Left lung (tissue), 10 donors: ENCODE results near the gene MCTP2. TPM values are rescaled to one million over a fixed set of nuclear protein-coding genes. Genes with fewer than 3 reads are reported as not detected.

Experiments
- ATAC-seq: fragments of 200-7000 bp; cut with Tn5 transposase; one replicate; pipeline ENCODE4 v1.9.1; 2020; ENCODE audit warnings: moderate library complexity
- DNase-seq, 4 donors: peaks; one replicate each; pipeline ENCODE4 v3.0.0-alpha.2; 2013 to 2020
- H3K27ac ChIP-seq, 2 donors: fragments of 200-600 bp; sonication (generic) in 1 of 2; one replicate each; pipeline versions ENCODE4 v1.5.0 to v1.8.0; 2020 to 2021
- H3K27me3 ChIP-seq, 2 donors: fragments of 200-600 bp; sonication (generic) in 1 of 2; one replicate each; pipeline versions ENCODE4 v1.5.0 to v1.8.0; 2020 to 2021
- H3K36me3 ChIP-seq, 2 donors: fragments of 200-600 bp; sonication (generic) in 1 of 2; one replicate each; pipeline versions ENCODE4 v1.5.0 to v1.8.0; 2020 to 2021
- H3K4me1 ChIP-seq, 2 donors: fragments of 200-600 bp; one replicate each; pipeline ENCODE4 v1.8.0; 2021
- H3K4me3 ChIP-seq, 2 donors: fragments of 200-600 bp; sonication (generic) in 1 of 2; one replicate each; pipeline versions ENCODE4 v1.5.0 to v1.8.0; 2020 to 2021; ENCODE audit warnings: mild to moderate bottlenecking in 1 of 2
- H3K9me3 ChIP-seq, 2 donors: fragments of 200-600 bp; sonication (generic) in 1 of 2; one replicate each; pipeline versions ENCODE4 v1.5.0 to v1.8.0; 2020 to 2021
- intact Hi-C, 2 donors: fragments of 100-400 bp; cut with DNase I; formaldehyde crosslinking; loops; one replicate each; pipeline versions ENCODE4 v1.11.2 to v1.14.2; 2022
- polyA plus RNA-seq, 6 donors: library from polyadenylated mRNA; unstranded; fragments of 120-200 nt; gene quantifications; one replicate each; pipeline ENCODE4 v1.2.1, GENCODE V29; 2013; ENCODE audit not compliant: insufficient read length in 6 of 6
- total RNA-seq, 2 donors: library from RNA; stranded (reverse); fragmentation: NEBNext Ultra II Directional; extraction: Animal tissue kit (Norgen Biotek cat#: 25700); gene quantifications; one replicate each; pipeline ENCODE4 v1.2.1, GENCODE V29; 2021
- TF ChIP-seq, protein P1 (sequence below), 2 donors: fragments of 200-600 bp; sonication (generic) in 1 of 2; IDR thresholded peaks; one replicate each; pipeline versions ENCODE4 v1.5.0 to v1.8.0; 2021; ENCODE audit warnings: antibody characterized with exemption in 2 of 2
- donor health status: DM: no; HTN: yes; CAD: no.
- donor health status: DM: no; HTN: no; CAD: no.

MCTP2 gene
- total and polyA plus RNA-seq, 8 donors, result 25.9 to 38.8 (median 35.0) TPM

DNA sequence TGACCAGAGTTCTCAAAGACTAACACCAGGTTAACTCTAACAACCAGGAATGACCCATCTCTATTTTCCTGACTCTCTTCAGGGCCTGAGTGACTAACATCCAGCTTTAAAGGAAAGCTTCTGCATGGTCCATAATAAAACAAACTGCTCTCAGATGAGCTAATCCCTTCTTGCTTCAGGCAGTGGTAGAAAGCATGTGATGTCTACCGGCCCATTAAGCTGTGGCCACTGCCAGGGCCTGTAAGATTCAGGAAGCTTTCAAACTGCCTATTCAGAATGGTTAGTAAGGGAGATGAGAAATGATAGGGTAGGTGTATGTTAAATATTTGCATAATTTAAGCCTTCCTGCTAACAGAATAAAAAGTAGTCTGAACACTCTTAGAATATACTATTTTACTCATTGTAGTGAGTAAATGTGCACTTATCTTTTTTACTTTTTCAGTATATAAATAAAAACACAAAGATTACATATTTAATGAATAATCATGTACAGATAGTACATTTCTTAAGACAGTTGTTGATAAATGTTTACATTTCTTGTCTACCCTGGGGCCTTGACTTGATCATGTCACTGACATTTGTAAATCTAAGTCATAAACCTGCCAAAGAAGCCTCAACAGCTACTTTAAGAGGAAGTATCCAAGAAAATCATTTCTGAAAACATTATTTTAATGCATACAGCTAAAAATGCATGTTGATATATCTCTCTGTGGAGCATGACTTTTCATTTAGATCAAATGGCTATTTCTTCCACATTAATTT lies 222.0 kb downstream of the MCTP2 start:
- Histone ChIP-seq H3K36me3 (peaks cover 0 to 29% of the 10 kb centered on the region in 2 donors), H3K9me3 (no peaks in the 10 kb centered on the region), H3K4me1 (no peaks in the 10 kb centered on the region), H3K27me3 (no peaks in the 10 kb centered on the region), H3K4me3 (no peak overlapping the region), H3K27ac (no peak overlapping the region)
- TF ChIP-seq, protein P1, sequence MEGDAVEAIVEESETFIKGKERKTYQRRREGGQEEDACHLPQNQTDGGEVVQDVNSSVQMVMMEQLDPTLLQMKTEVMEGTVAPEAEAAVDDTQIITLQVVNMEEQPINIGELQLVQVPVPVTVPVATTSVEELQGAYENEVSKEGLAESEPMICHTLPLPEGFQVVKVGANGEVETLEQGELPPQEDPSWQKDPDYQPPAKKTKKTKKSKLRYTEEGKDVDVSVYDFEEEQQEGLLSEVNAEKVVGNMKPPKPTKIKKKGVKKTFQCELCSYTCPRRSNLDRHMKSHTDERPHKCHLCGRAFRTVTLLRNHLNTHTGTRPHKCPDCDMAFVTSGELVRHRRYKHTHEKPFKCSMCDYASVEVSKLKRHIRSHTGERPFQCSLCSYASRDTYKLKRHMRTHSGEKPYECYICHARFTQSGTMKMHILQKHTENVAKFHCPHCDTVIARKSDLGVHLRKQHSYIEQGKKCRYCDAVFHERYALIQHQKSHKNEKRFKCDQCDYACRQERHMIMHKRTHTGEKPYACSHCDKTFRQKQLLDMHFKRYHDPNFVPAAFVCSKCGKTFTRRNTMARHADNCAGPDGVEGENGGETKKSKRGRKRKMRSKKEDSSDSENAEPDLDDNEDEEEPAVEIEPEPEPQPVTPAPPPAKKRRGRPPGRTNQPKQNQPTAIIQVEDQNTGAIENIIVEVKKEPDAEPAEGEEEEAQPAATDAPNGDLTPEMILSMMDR (IDR thresholded peaks at IDR 0.05), result no peak
- DNase-seq (no peak), ATAC-seq (no peak)
- intact Hi-C loops, result no loop called here

DNA sequence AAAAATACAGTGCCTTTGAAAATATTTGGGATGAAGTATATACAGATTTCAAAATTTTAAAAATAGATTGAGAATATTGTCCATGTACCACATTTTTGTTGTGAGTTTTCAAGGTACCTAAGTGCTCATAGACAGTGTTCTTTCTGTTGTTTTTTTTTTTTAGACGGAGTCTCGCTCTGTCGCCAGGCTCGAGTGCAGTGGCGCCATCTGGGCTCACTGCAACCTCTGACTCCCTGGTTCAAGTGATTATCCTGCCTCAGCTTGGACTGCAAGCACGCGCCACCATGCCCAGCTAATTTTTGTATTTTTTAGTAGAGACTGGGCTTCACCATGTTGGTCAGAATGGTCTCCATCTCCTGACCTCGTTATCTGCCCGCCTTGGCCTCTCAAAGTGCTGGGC lies 223.9 kb downstream of the MCTP2 start:
- Histone ChIP-seq H3K36me3 (peaks cover 0 to 46% of the 10 kb centered on the region in 2 donors), H3K9me3 (no peaks in the 10 kb centered on the region), H3K27me3 (no peaks in the 10 kb centered on the region), H3K27ac (no peak overlapping the region), H3K4me3 (no peak overlapping the region), H3K4me1 (no peaks in the 10 kb centered on the region)
- DNase-seq (peak in 1 of 4 donors; percentile 21), ATAC-seq (no peak)
- intact Hi-C loops, result no loop called here
- TF ChIP-seq, protein P1 (IDR thresholded peaks at IDR 0.05), result no peak

DNA sequence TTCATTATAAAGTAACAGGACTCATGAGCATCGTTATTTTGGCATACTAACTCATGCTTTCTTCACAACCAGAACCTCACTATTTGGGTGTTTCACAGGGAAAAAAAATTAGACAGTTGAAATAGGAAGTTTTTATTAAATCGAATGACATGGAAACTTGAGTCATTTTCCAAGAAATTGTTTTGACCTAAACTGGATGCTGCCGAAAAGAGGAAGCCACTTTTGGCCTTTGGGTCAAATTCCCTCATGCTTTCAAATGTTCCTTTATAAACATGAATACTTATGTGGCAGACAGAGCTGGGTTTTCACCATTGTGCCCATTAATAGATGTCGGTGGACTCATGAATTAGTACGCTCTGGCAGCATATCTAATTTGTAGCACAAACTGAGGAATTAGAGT lies 224.9 kb downstream of the MCTP2 start:
- H3K27ac ChIP-seq, result no peak overlapping the region
- H3K4me3 ChIP-seq, result no peak overlapping the region
- intact Hi-C loops, result no loop called here
- no peaks in the 10 kb centered on the region for H3K4me1 ChIP-seq
- ATAC-seq, result no peak
- H3K36me3 ChIP-seq, result peaks cover 0 to 56% of the 10 kb centered on the region in 2 donors
- no peaks in the 10 kb centered on the region for H3K27me3 ChIP-seq
- no peaks in the 10 kb centered on the region for H3K9me3 ChIP-seq
- TF ChIP-seq, protein P1 (IDR thresholded peaks at IDR 0.05), result no peak
- DNase-seq, result no peak

DNA sequence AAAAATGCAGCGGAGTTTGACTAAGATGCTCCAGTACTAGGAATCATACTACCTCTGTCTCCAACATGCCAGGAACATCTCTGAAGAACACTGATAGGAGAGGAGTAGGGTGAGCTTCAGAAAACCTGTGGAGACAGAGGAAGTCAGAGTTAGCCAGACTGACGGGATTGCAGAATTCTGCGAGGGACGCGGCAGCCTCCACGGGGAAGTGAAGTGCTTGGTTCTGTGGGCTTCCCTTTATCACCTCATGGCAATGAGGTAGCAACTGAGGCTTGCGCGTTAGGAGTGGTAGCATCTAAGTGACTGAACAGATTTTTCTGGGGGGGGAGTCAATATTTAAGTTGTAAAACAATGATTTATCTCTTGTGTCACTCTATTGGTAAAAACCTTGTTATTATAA lies 226.3 kb downstream of the MCTP2 start:
- H3K9me3 ChIP-seq, result no peaks in the 10 kb centered on the region
- no peak overlapping the region for H3K4me3 ChIP-seq
- DNase-seq, result no peak
- TF ChIP-seq, protein P1 (IDR thresholded peaks at IDR 0.05), result no peak
- intact Hi-C loops, result no loop called here
- no peaks in the 10 kb centered on the region for H3K4me1 ChIP-seq
- peaks cover 0 to 57% of the 10 kb centered on the region in 2 donors for H3K36me3 ChIP-seq
- no peak for ATAC-seq
- H3K27me3 ChIP-seq, result no peaks in the 10 kb centered on the region
- H3K27ac ChIP-seq, result no peak overlapping the region

DNA sequence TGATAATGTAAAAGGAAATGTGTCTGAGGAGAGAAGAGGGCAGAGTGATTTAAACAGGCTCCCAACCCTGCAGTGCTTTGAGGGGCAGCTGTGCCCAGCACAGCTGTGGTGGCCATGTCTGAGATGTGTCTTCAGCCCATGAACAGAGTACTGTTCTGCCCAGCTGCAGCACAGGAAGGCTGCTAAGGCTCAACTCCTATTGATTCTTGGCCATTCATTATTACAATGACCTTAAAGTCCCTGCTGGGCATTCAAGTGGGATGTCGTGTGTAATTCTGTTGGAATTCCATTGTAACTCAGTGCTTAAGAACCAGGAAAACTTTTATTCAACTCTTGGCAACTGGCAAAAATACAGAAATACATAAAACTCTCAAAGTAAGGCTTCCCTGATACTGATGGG lies 229.3 kb downstream of the MCTP2 start:
- Histone ChIP-seq H3K4me3 (no peak overlapping the region), H3K36me3 (peaks cover 0 to 51% of the 10 kb centered on the region in 2 donors), H3K9me3 (no peaks in the 10 kb centered on the region), H3K27me3 (no peaks in the 10 kb centered on the region), H3K27ac (no peak overlapping the region), H3K4me1 (no peaks in the 10 kb centered on the region)
- TF ChIP-seq, protein P1 (IDR thresholded peaks at IDR 0.05), result no peak
- no peak for ATAC-seq
- no peak for DNase-seq
- intact Hi-C loops, result no loop called here
